GM18526 (cell line): ENCODE data around the gene PRG2.

Experiments used
- POLR2A ChIP-seq: IDR thresholded peaks from 3 replicates; pipeline ENCODE4 v1.6.1; 2011; ENCODE audit not compliant: insufficient read length; ENCODE audit errors: extremely low read depth

Gene PRG2

DNA sequence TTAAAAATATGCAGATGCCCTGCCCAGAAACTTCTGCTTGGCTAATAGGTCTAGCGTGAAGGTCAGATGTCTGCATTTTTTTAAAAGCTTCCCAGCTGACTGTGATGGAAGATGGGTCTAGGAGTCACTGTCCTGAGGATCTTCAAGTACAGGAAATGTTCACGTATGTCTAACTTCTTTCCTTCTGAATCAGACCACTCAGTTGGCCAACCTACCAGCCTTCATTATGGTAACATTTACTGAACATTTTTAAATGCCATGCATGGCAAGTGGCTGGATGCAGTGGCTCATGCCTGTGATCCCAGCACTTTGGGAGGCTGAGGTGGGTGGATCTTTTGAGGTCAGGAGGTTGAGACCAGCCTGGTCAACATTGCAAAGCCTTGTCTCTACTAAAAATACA lies 1.1 kb upstream of the PRG2 start:
- TF ChIP-seq POLR2A = no peak

DNA sequence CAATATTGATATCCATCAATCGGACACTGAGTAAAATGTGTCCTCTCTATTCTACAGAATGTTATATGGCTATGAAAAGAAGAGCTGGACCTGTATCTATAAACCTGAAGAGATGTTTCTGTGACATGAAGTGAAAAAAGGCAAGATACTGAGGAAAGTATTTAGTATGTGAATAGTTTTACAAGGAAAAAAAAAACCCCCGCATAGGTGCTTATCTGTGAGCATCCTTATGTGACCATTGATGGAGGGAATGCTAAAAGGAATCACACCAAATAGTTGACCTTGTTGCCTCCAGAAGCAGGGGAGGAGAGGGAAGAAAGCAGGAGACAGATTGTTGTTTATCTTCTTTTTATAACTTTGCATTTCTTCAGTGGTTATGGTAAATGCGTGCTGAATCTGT lies 661 bp upstream of the PRG2 start:
- no peak for TF ChIP-seq POLR2A

DNA sequence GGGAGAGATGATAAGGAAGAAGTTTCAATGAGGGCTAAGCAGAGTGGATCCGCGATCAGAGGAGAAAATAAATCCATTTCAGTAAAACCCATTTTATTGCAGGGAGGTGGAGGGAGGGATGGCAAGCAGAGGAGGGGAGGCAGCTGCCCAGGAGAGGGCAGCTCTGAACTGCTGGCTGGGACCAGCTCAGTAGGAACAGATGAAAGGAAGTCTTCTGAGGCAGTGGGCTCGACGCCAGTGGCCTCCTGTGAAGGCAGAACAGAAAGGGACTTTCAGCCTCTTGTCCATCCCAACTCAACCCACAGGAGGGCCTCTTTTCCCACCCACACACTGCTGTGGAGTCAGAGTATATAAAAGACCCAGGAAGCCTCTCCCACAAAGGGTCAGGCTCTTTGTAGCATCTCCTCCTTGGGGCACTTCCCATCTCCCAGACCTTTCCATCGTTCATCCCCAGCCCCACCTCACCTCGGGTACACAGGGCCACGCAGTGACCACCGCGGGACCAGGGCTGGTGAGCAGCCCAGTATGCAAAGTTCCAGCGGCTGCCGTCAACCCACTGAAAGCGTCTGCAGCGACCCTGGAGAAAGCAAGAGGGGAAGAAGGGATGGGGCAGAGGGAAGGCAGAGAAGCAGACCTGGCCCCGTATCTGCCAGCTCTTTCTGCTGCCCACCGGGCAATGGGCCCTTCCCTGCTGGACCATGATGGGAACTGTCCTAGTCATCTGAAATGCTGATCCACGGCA lies 3.0 kb downstream of the PRG2 start:
- TF ChIP-seq POLR2A = no peak

- TF ChIP-seq POLR2A = no peak
Observed at GRCh38 chr11:57386178-57386940, 4.1 kb downstream of the PRG2 start.

DNA sequence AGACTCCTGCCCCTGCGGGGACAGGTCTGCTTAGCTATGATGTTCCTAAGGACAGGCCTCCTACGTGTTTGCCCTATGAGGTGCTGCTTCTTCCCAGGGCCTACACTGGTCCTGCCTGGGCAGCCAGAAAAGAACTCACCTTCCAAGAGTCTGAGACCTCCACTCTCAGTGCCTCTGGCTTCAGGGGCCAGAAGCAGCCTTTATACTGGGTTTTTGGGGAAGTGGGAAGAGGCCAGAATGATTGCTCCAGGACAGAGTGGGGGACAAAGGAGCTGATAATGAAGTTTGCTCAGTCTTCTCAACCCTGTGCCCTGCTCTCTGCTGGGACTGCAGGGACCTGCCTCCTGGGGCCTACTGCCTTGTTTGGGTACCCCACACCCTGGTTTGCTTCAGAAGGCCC lies 9.5 kb downstream of the PRG2 start, which contains the start of gene PRG3:
Gene PRG3 (minus strand): TSS at position 176 of the 400 bp plus-strand sequence. CDS start 442 bp downstream, outside the sequence.
- TF ChIP-seq POLR2A = no peak

DNA sequence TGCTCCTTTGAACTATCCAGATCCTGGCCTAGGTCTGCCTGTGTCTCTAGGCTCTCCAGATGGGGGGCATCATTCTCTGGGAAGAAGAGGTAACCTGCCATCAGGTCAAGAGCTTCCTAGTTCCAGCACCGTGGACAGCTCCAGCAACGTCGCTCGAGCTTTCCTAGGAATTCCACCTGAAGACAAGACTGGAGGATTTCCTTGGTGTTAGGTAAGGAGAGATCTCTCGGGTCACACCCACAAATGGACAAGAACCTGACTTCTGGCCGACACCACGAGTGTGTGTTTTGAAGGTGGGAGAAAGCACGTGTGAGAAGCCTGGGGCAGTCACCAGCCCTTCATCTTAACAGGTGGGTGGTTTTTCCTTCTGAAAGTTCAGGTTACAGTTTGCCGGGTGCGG lies 10.7 kb downstream of the PRG2 start:
- no peak for TF ChIP-seq POLR2A

- no peak for TF ChIP-seq POLR2A
Observed at GRCh38 chr11:57378186-57378585, 12.3 kb downstream of the PRG2 start.

GRCh38 chr11:57377107-57377506 lies 13.3 kb downstream of the PRG2 start:
- TF ChIP-seq POLR2A = no peak

GRCh38 chr11:57376095-57377090 lies 14.1 kb downstream of the PRG2 start:
- TF ChIP-seq POLR2A = no peak

GRCh38 chr11:57375490-57375889 lies 15.0 kb downstream of the PRG2 start:
- TF ChIP-seq POLR2A = no peak

DNA sequence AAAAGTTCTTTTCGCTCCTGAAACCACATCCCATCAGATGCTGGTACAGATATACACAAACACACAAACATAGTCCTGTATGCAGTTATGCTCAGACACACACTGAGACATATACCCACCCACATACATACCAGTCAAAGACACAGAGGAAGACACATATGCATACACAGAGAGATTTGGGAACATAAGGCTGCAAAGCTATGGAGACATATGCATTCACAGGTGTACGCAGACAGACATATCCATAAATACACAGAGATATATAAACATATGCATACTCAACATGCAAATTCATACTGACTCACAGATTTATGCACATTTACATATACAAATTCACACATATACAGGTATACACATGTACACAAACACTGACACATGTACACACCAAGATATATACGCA lies 15.5 kb downstream of the PRG2 start:
- no peak for TF ChIP-seq POLR2A

- TF ChIP-seq POLR2A = no peak
Observed at GRCh38 chr11:57373146-57373545, 17.3 kb downstream of the PRG2 start.

DNA sequence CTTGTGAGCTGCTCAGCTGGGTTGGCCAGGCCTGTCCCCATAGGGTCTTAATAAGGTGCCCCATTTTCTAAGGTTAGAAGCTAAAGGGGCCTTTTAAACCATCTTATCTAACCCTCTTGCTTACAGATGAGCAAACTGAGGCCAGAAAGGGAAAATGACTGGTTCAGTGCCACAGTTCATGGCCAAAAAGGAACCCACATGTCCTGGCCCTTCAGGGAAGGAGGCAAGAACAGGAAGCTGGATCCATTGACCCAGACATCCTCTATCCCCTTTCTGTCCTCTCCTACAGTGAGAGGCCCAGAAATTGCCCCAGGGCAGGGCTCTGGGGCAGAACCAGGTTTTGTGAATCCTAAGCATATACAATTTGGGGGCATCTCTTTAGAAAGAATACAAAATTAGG lies 19.5 kb downstream of the PRG2 start:
- no peak for TF ChIP-seq POLR2A

DNA sequence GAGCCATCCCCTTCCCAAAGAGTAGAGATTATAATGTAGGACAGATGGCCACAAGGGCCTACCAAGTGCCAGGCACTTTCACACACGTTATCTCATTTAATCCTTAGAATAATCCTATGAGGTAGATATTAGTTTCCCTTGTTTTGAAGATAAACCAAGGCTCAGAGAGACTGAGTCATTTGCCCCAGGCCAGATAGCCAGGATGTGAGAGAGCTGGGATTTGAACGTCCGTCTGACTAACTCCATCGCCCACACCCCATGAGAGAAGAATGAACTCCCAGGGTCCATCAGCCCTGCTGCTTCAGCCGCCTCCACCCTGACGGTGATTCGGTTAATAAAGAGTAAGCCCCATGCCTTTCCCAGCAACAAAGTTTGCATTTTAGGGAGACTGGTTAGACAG lies 20.2 kb downstream of the PRG2 start:
- no peak for TF ChIP-seq POLR2A

DNA sequence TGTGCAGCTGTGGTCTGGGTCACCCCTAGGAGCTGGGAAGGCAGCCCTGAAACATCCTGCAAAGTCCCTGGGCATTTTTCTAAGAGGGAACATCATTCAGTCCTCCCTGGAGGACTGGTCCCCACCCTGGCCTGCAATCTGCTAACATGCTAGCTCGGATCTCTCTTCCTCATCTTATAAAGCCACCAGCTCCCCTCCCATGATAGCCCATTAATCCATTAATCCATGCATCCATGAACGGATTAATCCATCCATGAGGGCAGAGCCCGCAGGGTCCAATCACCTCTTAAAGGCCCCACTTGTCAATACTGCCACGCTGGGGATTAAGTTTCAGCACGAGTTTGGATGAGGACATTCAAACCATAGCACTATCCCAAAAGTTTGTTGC lies 21.6 kb downstream of the PRG2 start:
- no peak for TF ChIP-seq POLR2A
